ENCODE results near the gene AGAP3. TPM values are rescaled to one million over a fixed set of nuclear protein-coding genes. Genes with fewer than 3 reads are reported as not detected.

AGAP3 gene
- polyA plus RNA-seq, 3 donors = 6.4 to 133 (median 6.8) TPM

DNA sequence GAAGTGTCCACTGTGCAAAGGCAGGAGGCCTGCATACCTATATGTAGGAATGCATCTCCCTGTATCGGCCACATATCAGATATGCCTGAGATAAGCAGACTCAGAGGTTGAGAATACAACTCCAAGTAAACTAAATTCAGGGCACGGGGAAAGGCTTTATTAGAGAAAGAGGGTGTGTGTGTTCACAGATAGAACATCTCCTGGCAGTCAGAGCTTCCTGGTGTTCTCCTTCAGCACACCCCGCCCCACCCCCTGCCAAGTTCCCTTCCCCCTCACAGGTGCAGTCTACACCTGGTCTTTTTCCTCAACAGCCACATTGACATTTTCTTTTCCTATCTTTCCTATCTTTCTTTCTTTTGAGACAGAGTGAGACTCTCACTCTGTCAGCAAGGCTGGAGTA lies 64.1 kb downstream of the AGAP3 start:
- Histone ChIP-seq H3K9me3 (replicated peaks in 1 of 2; ENCODE audit: control insufficient read depth in 1 of 2, insufficient read depth in 1 of 2, low read length in 2 of 2) (no peaks in the 10 kb centered on the region), H3K4me1 (ENCODE audit: control insufficient read depth in 1 of 2, insufficient read depth in 2 of 2, low read length in 2 of 2) (no peaks in the 10 kb centered on the region), H3K4me3 (replicated peaks in 1 of 3; ENCODE audit: low read depth in 2 of 3, low read length in 3 of 3) (no peak overlapping the region), H3K27me3 (ENCODE audit: control insufficient read depth in 2 of 2, insufficient read depth in 2 of 2, low read length in 2 of 2) (peaks cover 13 to 28% of the 10 kb centered on the region in 2 donors), H3K9ac (ENCODE audit: insufficient read depth, low read length, poor library complexity, severe bottlenecking) (no peak overlapping the region), H3K4me2 (replicated peaks; ENCODE audit: extremely low read depth, low read length, poor library complexity, severe bottlenecking) (no peak overlapping the region), H3K79me2 (ENCODE audit: insufficient read depth, low read length) (no peaks in the 10 kb centered on the region), H2AFZ (ENCODE audit: insufficient read depth, low read depth, low read length, poor library complexity, severe bottlenecking) (no peak overlapping the region), H3K36me3 (replicated peaks in 1 of 2; ENCODE audit: control insufficient read depth in 1 of 2, insufficient read depth in 2 of 2, low read length in 2 of 2) (no peaks in the 10 kb centered on the region), H4K20me1 (ENCODE audit: insufficient read depth, low read length) (no peaks in the 10 kb centered on the region), H3K27ac (ENCODE audit: low read depth in 1 of 2, low read length in 2 of 2) (no peak overlapping the region)
- no CpG with 5 or more reads among the region's 3 CpGs for WGBS (ENCODE audit: insufficient coverage)
- Mint-ChIP-seq H3K27me3 (ENCODE audit: low read depth in 3 of 3) (peaks cover 16 to 27% (median 18%) of the 10 kb centered on the region in 3 donors), H3K9me3 (no peaks in the 10 kb centered on the region), H3K27ac (no peak overlapping the region), H3K4me1 (no peaks in the 10 kb centered on the region), H3K36me3 (no peaks in the 10 kb centered on the region), H3K4me3 (no peak overlapping the region)
- TF ChIP-seq, protein P1, sequence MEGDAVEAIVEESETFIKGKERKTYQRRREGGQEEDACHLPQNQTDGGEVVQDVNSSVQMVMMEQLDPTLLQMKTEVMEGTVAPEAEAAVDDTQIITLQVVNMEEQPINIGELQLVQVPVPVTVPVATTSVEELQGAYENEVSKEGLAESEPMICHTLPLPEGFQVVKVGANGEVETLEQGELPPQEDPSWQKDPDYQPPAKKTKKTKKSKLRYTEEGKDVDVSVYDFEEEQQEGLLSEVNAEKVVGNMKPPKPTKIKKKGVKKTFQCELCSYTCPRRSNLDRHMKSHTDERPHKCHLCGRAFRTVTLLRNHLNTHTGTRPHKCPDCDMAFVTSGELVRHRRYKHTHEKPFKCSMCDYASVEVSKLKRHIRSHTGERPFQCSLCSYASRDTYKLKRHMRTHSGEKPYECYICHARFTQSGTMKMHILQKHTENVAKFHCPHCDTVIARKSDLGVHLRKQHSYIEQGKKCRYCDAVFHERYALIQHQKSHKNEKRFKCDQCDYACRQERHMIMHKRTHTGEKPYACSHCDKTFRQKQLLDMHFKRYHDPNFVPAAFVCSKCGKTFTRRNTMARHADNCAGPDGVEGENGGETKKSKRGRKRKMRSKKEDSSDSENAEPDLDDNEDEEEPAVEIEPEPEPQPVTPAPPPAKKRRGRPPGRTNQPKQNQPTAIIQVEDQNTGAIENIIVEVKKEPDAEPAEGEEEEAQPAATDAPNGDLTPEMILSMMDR (IDR thresholded peaks at IDR 0.05) = no peak
- DNase-seq = no peak
- intact Hi-C loops (cut with micrococcal nuclease) = no loop called here

GRCh38 chr7:151152643-151153513 lies 66.6 kb downstream of the AGAP3 start:
- Histone ChIP-seq H3K27ac (ENCODE audit: low read depth in 1 of 2, low read length in 2 of 2) (no peak overlapping the region), H3K27me3 (ENCODE audit: control insufficient read depth in 2 of 2, insufficient read depth in 2 of 2, low read length in 2 of 2) (peaks cover 13 to 36% of the 10 kb centered on the region in 2 donors), H3K79me2 (ENCODE audit: insufficient read depth, low read length) (no peaks in the 10 kb centered on the region), H3K9me3 (replicated peaks in 1 of 2; ENCODE audit: control insufficient read depth in 1 of 2, insufficient read depth in 1 of 2, low read length in 2 of 2) (no peaks in the 10 kb centered on the region), H3K9ac (ENCODE audit: insufficient read depth, low read length, poor library complexity, severe bottlenecking) (no peak overlapping the region), H3K4me1 (ENCODE audit: control insufficient read depth in 1 of 2, insufficient read depth in 2 of 2, low read length in 2 of 2) (no peaks in the 10 kb centered on the region), H3K4me2 (replicated peaks; ENCODE audit: extremely low read depth, low read length, poor library complexity, severe bottlenecking) (no peak overlapping the region), H3K4me3 (replicated peaks in 1 of 3; ENCODE audit: low read depth in 2 of 3, low read length in 3 of 3) (no peak overlapping the region), H4K20me1 (ENCODE audit: insufficient read depth, low read length) (no peaks in the 10 kb centered on the region), H2AFZ (ENCODE audit: insufficient read depth, low read depth, low read length, poor library complexity, severe bottlenecking) (no peak overlapping the region), H3K36me3 (replicated peaks in 1 of 2; ENCODE audit: control insufficient read depth in 1 of 2, insufficient read depth in 2 of 2, low read length in 2 of 2) (no peaks in the 10 kb centered on the region)
- H3K27me3 Mint-ChIP-seq (ENCODE audit: low read depth in 3 of 3) = peaks cover 26 to 37% (median 26%) of the 10 kb centered on the region in 3 donors
- no peaks in the 10 kb centered on the region for H3K36me3 Mint-ChIP-seq
- DNase-seq = no peak
- no peak overlapping the region for H3K27ac Mint-ChIP-seq
- H3K4me3 Mint-ChIP-seq = no peak overlapping the region
- TF ChIP-seq, protein P1 (IDR thresholded peaks at IDR 0.05) = no peak
- H3K4me1 Mint-ChIP-seq = no peaks in the 10 kb centered on the region
- H3K9me3 Mint-ChIP-seq = no peaks in the 10 kb centered on the region
- 88% methylated on average over 4 of the region's 6 CpGs for WGBS (ENCODE audit: insufficient coverage)
- intact Hi-C loops (cut with micrococcal nuclease) = no loop called here

Measured in CD14-positive monocyte (primary cell).